ENCODE results near the gene APBB2. TPM values are rescaled to one million over a fixed set of nuclear protein-coding genes. Genes with fewer than 3 reads are reported as not detected.

APBB2 gene
- total RNA-seq, 4 donors from 2014 or later = 42.4 to 95.8 (median 51.3) TPM

GRCh38 chr4:41024556-41025491 lies 189.5 kb downstream of the APBB2 start:
- WGBS = 93% methylated on average over 13 of the region's 13 CpGs
- Histone ChIP-seq H3K4me1 (no peaks in the 10 kb centered on the region), H3K27me3 (no peaks in the 10 kb centered on the region), H3K4me3 (no peak overlapping the region), H3K9me3 (peaks cover 19% of the 10 kb centered on the region), H3K36me3 (peaks cover 15% of the 10 kb centered on the region), H3K27ac (no peak overlapping the region)
- TF ChIP-seq EP300 (IDR thresholded peaks at IDR 0.05) = no peak
- no peak for TF ChIP-seq CTCF (IDR thresholded peaks at IDR 0.05)
- TF ChIP-seq POLR2A (IDR thresholded peaks at IDR 0.05) = no peak
- TF ChIP-seq POLR2AphosphoS5 (IDR thresholded peaks at IDR 0.05) = no peak
- no peak for DNase-seq (ENCODE audit: low spot score in 2 of 2)

GRCh38 chr4:41022116-41022515 lies 192.2 kb downstream of the APBB2 start:
- peaks cover 9% of the 10 kb centered on the region for H3K36me3 ChIP-seq
- H3K4me1 ChIP-seq = no peaks in the 10 kb centered on the region
- H3K9me3 ChIP-seq = peaks cover 12% of the 10 kb centered on the region
- H3K27me3 ChIP-seq = no peaks in the 10 kb centered on the region
- no peak overlapping the region for H3K4me3 ChIP-seq
- no peak overlapping the region for H3K27ac ChIP-seq
- no peak for DNase-seq (ENCODE audit: low spot score in 2 of 2)
- 75% methylated on average over 3 of the region's 3 CpGs for WGBS
- TF ChIP-seq POLR2AphosphoS5 (IDR thresholded peaks at IDR 0.05) (no peak), EP300 (IDR thresholded peaks at IDR 0.05) (no peak), POLR2A (IDR thresholded peaks at IDR 0.05) (no peak), CTCF (IDR thresholded peaks at IDR 0.05) (no peak)

GRCh38 chr4:41015016-41015675 lies 199.2 kb downstream of the APBB2 start:
- 59% methylated on average over 6 of the region's 6 CpGs for WGBS
- no peak for DNase-seq (ENCODE audit: low spot score in 2 of 2)
- TF ChIP-seq POLR2AphosphoS5 (IDR thresholded peaks at IDR 0.05) = no peak
- no peak for TF ChIP-seq EP300 (IDR thresholded peaks at IDR 0.05)
- no peak for TF ChIP-seq POLR2A (IDR thresholded peaks at IDR 0.05)
- H3K4me1 ChIP-seq = peaks cover 4% of the 10 kb centered on the region
- no peaks in the 10 kb centered on the region for H3K9me3 ChIP-seq
- no peak overlapping the region for H3K27ac ChIP-seq
- H3K27me3 ChIP-seq = no peaks in the 10 kb centered on the region
- no peaks in the 10 kb centered on the region for H3K36me3 ChIP-seq
- H3K4me3 ChIP-seq = no peak overlapping the region

- Histone ChIP-seq H3K27me3 (no peaks in the 10 kb centered on the region), H3K4me3 (no peak overlapping the region), H3K27ac (no peak overlapping the region), H3K36me3 (no peaks in the 10 kb centered on the region), H3K9me3 (no peaks in the 10 kb centered on the region), H3K4me1 (peaks cover 4% of the 10 kb centered on the region)
- no peak for TF ChIP-seq CTCF (IDR thresholded peaks at IDR 0.05)
- TF ChIP-seq EP300 (IDR thresholded peaks at IDR 0.05) = no peak
- TF ChIP-seq POLR2AphosphoS5 (IDR thresholded peaks at IDR 0.05) = no peak
- no peak for TF ChIP-seq POLR2A (IDR thresholded peaks at IDR 0.05)
- DNase-seq (ENCODE audit: low spot score in 2 of 2) = no peak
- WGBS = 92% methylated on average over 7 of the region's 7 CpGs
Observed at GRCh38 chr4:41014158-41014557, 200.2 kb downstream of the APBB2 start.

GRCh38 chr4:41013746-41014145 lies 200.6 kb downstream of the APBB2 start:
- TF ChIP-seq POLR2A (IDR thresholded peaks at IDR 0.05) = no peak
- TF ChIP-seq CTCF (IDR thresholded peaks at IDR 0.05) = no peak
- TF ChIP-seq POLR2AphosphoS5 (IDR thresholded peaks at IDR 0.05) = no peak
- TF ChIP-seq EP300 (IDR thresholded peaks at IDR 0.05) = no peak
- no peak overlapping the region for H3K27ac ChIP-seq
- no peaks in the 10 kb centered on the region for H3K27me3 ChIP-seq
- peaks cover 4% of the 10 kb centered on the region for H3K4me1 ChIP-seq
- WGBS = 88% methylated on average over 6 of the region's 6 CpGs
- H3K4me3 ChIP-seq = no peak overlapping the region
- no peak for DNase-seq (ENCODE audit: low spot score in 2 of 2)
- no peaks in the 10 kb centered on the region for H3K9me3 ChIP-seq
- H3K36me3 ChIP-seq = no peaks in the 10 kb centered on the region
